BE2C (cell line): Measurements from ENCODE around the gene C2orf74.
"Not testable (repeated sequence)": the region's sequence is repeated elsewhere in the genome, so short reads cannot be mapped to it uniquely, and the experiment has no call there.

ENCODE experiments used
- DNase-seq: peaks from one replicate; pipeline ENCODE4 v3.0.0-alpha.2; 2020
- H3K27me3 ChIP-seq: fragments of 250-450 bp; sonication (Bioruptor Pico); 2 replicates; pipeline ENCODE4 v1.5.1; 2020; ENCODE audit warnings: mild to moderate bottlenecking
- H3K36me3 ChIP-seq: fragments of 250-450 bp; sonication (Bioruptor Pico); 2 replicates; pipeline ENCODE4 v1.5.1; 2020; ENCODE audit warnings: mild to moderate bottlenecking
- H3K4me1 ChIP-seq: fragments of 250-450 bp; sonication (Bioruptor Pico); 2 replicates; pipeline ENCODE4 v1.5.1; 2020
- H3K4me3 ChIP-seq: 2 replicates; pipeline ENCODE4 v1.5.1; 2011; ENCODE audit warnings: low read depth, low read length
- H3K9me3 ChIP-seq: fragments of 250-450 bp; sonication (Bioruptor Pico); 2 replicates; pipeline ENCODE4 v1.5.1; 2020
- CTCF ChIP-seq: IDR thresholded peaks from 2 replicates; pipeline ENCODE4 v1.5.1; 2012; ENCODE audit warnings: mild to moderate bottlenecking, low read depth, low read length

Gene C2orf74

GRCh38 chr2:61149074-61149473 lies 12.9 kb upstream of the C2orf74 start:
- DNase-seq: no peak
- Histone ChIP-seq H3K4me1 (no peaks in the 10 kb centered on the region), H3K27me3 (no peaks in the 10 kb centered on the region), H3K36me3 (no peaks in the 10 kb centered on the region), H3K4me3 (no peak overlapping the region), H3K9me3 (no peaks in the 10 kb centered on the region)
- TF ChIP-seq CTCF: no peak

GRCh38 chr2:61151436-61151835 lies 10.6 kb upstream of the C2orf74 start:
- DNase-seq: no peak
- Histone ChIP-seq H3K27me3 (no peaks in the 10 kb centered on the region), H3K9me3 (no peaks in the 10 kb centered on the region), H3K4me1 (no peaks in the 10 kb centered on the region), H3K4me3 (no peak overlapping the region), H3K36me3 (no peaks in the 10 kb centered on the region)
- no peak for TF ChIP-seq CTCF

- H3K4me1 ChIP-seq: no peaks in the 10 kb centered on the region
- no peaks in the 10 kb centered on the region for H3K27me3 ChIP-seq
- DNase-seq: no peak
- no peaks in the 10 kb centered on the region for H3K9me3 ChIP-seq
- H3K36me3 ChIP-seq: no peaks in the 10 kb centered on the region
- TF ChIP-seq CTCF: no peak
- no peak overlapping the region for H3K4me3 ChIP-seq
Measured at GRCh38 chr2:61157371-61158003, 4.5 kb upstream of the C2orf74 start.

GRCh38 chr2:61158356-61158955 lies 3.5 kb upstream of the C2orf74 start:
- Histone ChIP-seq H3K4me3 (no peak overlapping the region), H3K4me1 (no peaks in the 10 kb centered on the region), H3K9me3 (no peaks in the 10 kb centered on the region), H3K27me3 (no peaks in the 10 kb centered on the region), H3K36me3 (no peaks in the 10 kb centered on the region)
- no peak for TF ChIP-seq CTCF
- no peak for DNase-seq

GRCh38 chr2:61162721-61163120 lies 733 bp downstream of the C2orf74 start:
- Histone ChIP-seq H3K4me3 (no peak overlapping the region), H3K36me3 (no peaks in the 10 kb centered on the region)
- DNase-seq: no peak

GRCh38 chr2:61165082-61165481 lies 3.1 kb downstream of the C2orf74 start:
- not testable (repeated sequence) for H3K36me3 ChIP-seq, DNase-seq, H3K4me3 ChIP-seq, H3K9me3 ChIP-seq, H3K4me1 ChIP-seq, H3K27me3 ChIP-seq

More at GRCh38 chr2:61162721-61163120, 733 bp downstream of the C2orf74 start:
- Histone ChIP-seq H3K4me1 (no peaks in the 10 kb centered on the region), H3K9me3 (no peaks in the 10 kb centered on the region), H3K27me3 (no peaks in the 10 kb centered on the region)
- no peak for TF ChIP-seq CTCF
